ENCODE measurements around the gene MAN1C1. TPM values are rescaled to one million over a fixed set of nuclear protein-coding genes. Genes with fewer than 3 reads are reported as not detected.

The MAN1C1 gene
- total RNA-seq, 4 donors from 2014 or later, result 5.0 to 31.1 (median 7.9) TPM

- Histone ChIP-seq H3K4me3 (no peak overlapping the region), H3K27ac (no peak overlapping the region), H3K4me1 (peaks cover 0 to 3% of the 10 kb centered on the region in 2 donors), H3K27me3 (no peaks in the 10 kb centered on the region), H3K36me3 (no peaks in the 10 kb centered on the region), H3K9me3 (no peaks in the 10 kb centered on the region)
- intact Hi-C loops (cut with DNase I; ENCODE audit: low total_unique reads), result loop anchor here (5.0 to 10.0 kb wide), 2 partner anchors 132 to 185 kb away; no protein-coding TSS in a partner anchor
- TF ChIP-seq POLR2A (IDR thresholded peaks at IDR 0.05) (no peak), CTCF (IDR thresholded peaks at IDR 0.05) (no peak)
- no peak for DNase-seq
Observed at GRCh38 chr1:25612421-25612820, 4.2 kb upstream of the MAN1C1 start.

GRCh38 chr1:25613091-25613490, 3.5 kb upstream of the MAN1C1 start:
- H3K27me3 ChIP-seq, result no peaks in the 10 kb centered on the region
- TF ChIP-seq POLR2A (IDR thresholded peaks at IDR 0.05) (no peak), CTCF (IDR thresholded peaks at IDR 0.05) (no peak)
- H3K27ac ChIP-seq, result no peak overlapping the region
- intact Hi-C loops (cut with DNase I; ENCODE audit: low total_unique reads), result loop anchor here (5.0 to 10.0 kb wide), 2 partner anchors 132 to 184 kb away; no protein-coding TSS in a partner anchor
- no peak overlapping the region for H3K4me3 ChIP-seq
- H3K36me3 ChIP-seq, result no peaks in the 10 kb centered on the region
- peaks cover 0 to 3% of the 10 kb centered on the region in 2 donors for H3K4me1 ChIP-seq
- no peak for DNase-seq
- no peaks in the 10 kb centered on the region for H3K9me3 ChIP-seq

- Histone ChIP-seq H3K4me3 (no peak overlapping the region), H3K9me3 (no peaks in the 10 kb centered on the region), H3K27me3 (no peaks in the 10 kb centered on the region), H3K36me3 (no peaks in the 10 kb centered on the region), H3K27ac (no peak overlapping the region), H3K4me1 (peaks cover 0 to 13% of the 10 kb centered on the region in 2 donors)
- intact Hi-C loops (cut with DNase I; ENCODE audit: low total_unique reads), result loop anchor here (5.0 to 10.0 kb wide), 3 partner anchors 78 to 183 kb away; no protein-coding TSS in a partner anchor
- TF ChIP-seq CTCF (IDR thresholded peaks at IDR 0.05) (no peak), POLR2A (IDR thresholded peaks at IDR 0.05) (no peak)
- DNase-seq, result no peak
Observed at GRCh38 chr1:25614501-25615171, 2.0 kb upstream of the MAN1C1 start.

GRCh38 chr1:25615172-25615541, 1.4 kb upstream of the MAN1C1 start:
- Histone ChIP-seq H3K27me3 (no peaks in the 10 kb centered on the region), H3K4me3 (no peak overlapping the region), H3K27ac (peak overlapping the region; percentile 79 to 94), H3K4me1 (peaks cover 0 to 15% of the 10 kb centered on the region in 2 donors), H3K36me3 (no peaks in the 10 kb centered on the region), H3K9me3 (no peaks in the 10 kb centered on the region)
- intact Hi-C loops (cut with DNase I; ENCODE audit: low total_unique reads), result loop anchor here (5.0 to 10.0 kb wide), 2 partner anchors 77 to 130 kb away; no protein-coding TSS in a partner anchor
- TF ChIP-seq POLR2A (IDR thresholded peaks at IDR 0.05) (no peak), CTCF (IDR thresholded peaks at IDR 0.05) (no peak)
- DNase-seq, result no peak

- H3K36me3 ChIP-seq, result no peaks in the 10 kb centered on the region
- peaks cover 0 to 15% of the 10 kb centered on the region in 2 donors for H3K4me1 ChIP-seq
- intact Hi-C loops (cut with DNase I; ENCODE audit: low total_unique reads), result loop anchor here (5.0 to 10.0 kb wide), 2 partner anchors 77 to 129 kb away; no protein-coding TSS in a partner anchor
- no peaks in the 10 kb centered on the region for H3K27me3 ChIP-seq
- peak overlapping the region; percentile 79 to 94 for H3K27ac ChIP-seq
- TF ChIP-seq CTCF (IDR thresholded peaks at IDR 0.05) (no peak), POLR2A (IDR thresholded peaks at IDR 0.05) (no peak)
- DNase-seq, result no peak
- no peaks in the 10 kb centered on the region for H3K9me3 ChIP-seq
- peak overlapping the region; percentile 34 to 51 for H3K4me3 ChIP-seq
Observed at GRCh38 chr1:25615563-25616094, 962 bp upstream of the MAN1C1 start.

All from uterus (tissue), 4 donors.